H1 (cell line): ENCODE data around the gene NPBWR2.

Experiments
- CTCF ChIP-seq, 3 experiments: IDR thresholded peaks; 1 replicate in 2 of 3; 2 replicates in 1 of 3; pipeline versions ENCODE4 v1.5.1 to v1.6.1; 2011; ENCODE audit warnings: low read length in 3 of 3, mild to moderate bottlenecking in 3 of 3, inconsistent platforms in 2 of 3, low read depth in 1 of 3, moderate library complexity in 1 of 3; ENCODE audit not compliant: insufficient read depth in 1 of 3; ENCODE audit errors: control extremely low read depth in 1 of 3
- GABPA ChIP-seq: IDR thresholded peaks from 2 replicates; pipeline ENCODE4 v1.6.1; 2011; ENCODE audit warnings: mild to moderate bottlenecking, low read length, moderate library complexity, borderline replicate concordance; ENCODE audit not compliant: insufficient read depth
- POLR2A ChIP-seq, 2 experiments: IDR thresholded peaks; 1 replicate in 1 of 2; 2 replicates in 1 of 2; pipeline ENCODE4 v1.6.1; 2011; ENCODE audit warnings: low read depth in 2 of 2, low read length in 2 of 2, mild to moderate bottlenecking in 2 of 2; ENCODE audit errors: control extremely low read depth in 1 of 2
- RAD21 ChIP-seq, 2 experiments: IDR thresholded peaks in 1 of 2; conservative IDR thresholded peaks in 1 of 2; 2 replicates each; pipeline ENCODE4 v1.6.1; 2011; ENCODE audit warnings: low read depth in 2 of 2, low read length in 2 of 2, improper control_type of control experiment in 1 of 2, inconsistent platforms in 1 of 2, mild to moderate bottlenecking in 1 of 2, moderate library complexity in 1 of 2
- SIN3A ChIP-seq, 2 experiments: IDR thresholded peaks in 1 of 2; conservative IDR thresholded peaks in 1 of 2; 2 replicates each; pipeline ENCODE4 v1.6.1; 2011 to 2012; ENCODE audit warnings: low read length in 2 of 2, improper control_type of control experiment in 1 of 2, low read depth in 1 of 2, mild to moderate bottlenecking in 1 of 2

GRCh38 chr20:64077094-64077493 lies 30.3 kb downstream of the NPBWR2 start:
- TF ChIP-seq GABPA (no peak), CTCF (IDR thresholded peaks at IDR 0.05; ENCODE audit: control extremely low read depth in 1 of 3, insufficient read depth in 1 of 3, low read depth in 1 of 3, low read length in 3 of 3) (no peak), RAD21 (IDR thresholded peaks at IDR 0.05 in 1 of 2, conservative IDR thresholded peaks at IDR 0.05 in 1 of 2; ENCODE audit: low read depth in 2 of 2, low read length in 2 of 2) (no peak), POLR2A (IDR thresholded peaks at IDR 0.05; ENCODE audit: control extremely low read depth in 1 of 2, low read depth in 2 of 2, low read length in 2 of 2) (no peak), SIN3A (conservative IDR thresholded peaks at IDR 0.05 in 1 of 2, IDR thresholded peaks at IDR 0.05 in 1 of 2; ENCODE audit: low read depth in 1 of 2, low read length in 2 of 2) (no peak)
